ENCODE results near the gene ASB15. TPM values are rescaled to one million over a fixed set of nuclear protein-coding genes. Genes with fewer than 3 reads are reported as not detected.

The ASB15 gene
- total and polyA plus RNA-seq, 7 donors, result not detected

DNA sequence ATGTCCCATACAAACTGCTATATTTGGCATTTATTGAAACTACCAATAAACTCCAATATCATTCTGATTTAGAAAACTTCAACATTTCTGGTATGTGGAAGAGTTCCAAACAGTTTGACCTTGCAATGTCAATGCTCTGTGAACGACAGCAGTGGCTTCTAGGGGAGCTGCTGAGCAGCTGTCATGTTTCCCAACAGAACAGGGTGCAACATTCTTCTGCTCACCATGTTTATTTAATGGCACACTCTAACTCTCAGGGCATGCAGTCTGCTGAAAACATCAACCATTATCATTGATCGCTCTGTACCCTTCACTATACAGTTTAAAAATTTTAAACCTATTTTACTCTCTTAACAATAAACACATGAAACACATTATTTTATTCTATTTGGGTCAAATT is 79.9 kb downstream of the ASB15 start:
- Histone ChIP-seq H3K27me3 (no peaks in the 10 kb centered on the region), H3K9me3 (no peaks in the 10 kb centered on the region), H3K27ac (no peak overlapping the region), H3K4me3 (no peak overlapping the region), H3K36me3 (peaks cover 0 to 45% (median 0%) of the 10 kb centered on the region in 4 donors), H3K4me1 (peaks cover 0 to 4% (median under 1%) of the 10 kb centered on the region in 4 donors)
- WGBS, 2 donors, result 63 to 77% methylated on average over 2 of the region's 2 CpGs
- no peak for DNase-seq
- TF ChIP-seq, protein P1, sequence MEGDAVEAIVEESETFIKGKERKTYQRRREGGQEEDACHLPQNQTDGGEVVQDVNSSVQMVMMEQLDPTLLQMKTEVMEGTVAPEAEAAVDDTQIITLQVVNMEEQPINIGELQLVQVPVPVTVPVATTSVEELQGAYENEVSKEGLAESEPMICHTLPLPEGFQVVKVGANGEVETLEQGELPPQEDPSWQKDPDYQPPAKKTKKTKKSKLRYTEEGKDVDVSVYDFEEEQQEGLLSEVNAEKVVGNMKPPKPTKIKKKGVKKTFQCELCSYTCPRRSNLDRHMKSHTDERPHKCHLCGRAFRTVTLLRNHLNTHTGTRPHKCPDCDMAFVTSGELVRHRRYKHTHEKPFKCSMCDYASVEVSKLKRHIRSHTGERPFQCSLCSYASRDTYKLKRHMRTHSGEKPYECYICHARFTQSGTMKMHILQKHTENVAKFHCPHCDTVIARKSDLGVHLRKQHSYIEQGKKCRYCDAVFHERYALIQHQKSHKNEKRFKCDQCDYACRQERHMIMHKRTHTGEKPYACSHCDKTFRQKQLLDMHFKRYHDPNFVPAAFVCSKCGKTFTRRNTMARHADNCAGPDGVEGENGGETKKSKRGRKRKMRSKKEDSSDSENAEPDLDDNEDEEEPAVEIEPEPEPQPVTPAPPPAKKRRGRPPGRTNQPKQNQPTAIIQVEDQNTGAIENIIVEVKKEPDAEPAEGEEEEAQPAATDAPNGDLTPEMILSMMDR (IDR thresholded peaks at IDR 0.05), result no peak
- TF ChIP-seq POLR2AphosphoS5 (IDR thresholded peaks at IDR 0.05) (no peak), EP300 (IDR thresholded peaks at IDR 0.05) (no peak), POLR2A (IDR thresholded peaks at IDR 0.05) (no peak)
- intact Hi-C loops (cut with DNase I), result no loop called here

DNA sequence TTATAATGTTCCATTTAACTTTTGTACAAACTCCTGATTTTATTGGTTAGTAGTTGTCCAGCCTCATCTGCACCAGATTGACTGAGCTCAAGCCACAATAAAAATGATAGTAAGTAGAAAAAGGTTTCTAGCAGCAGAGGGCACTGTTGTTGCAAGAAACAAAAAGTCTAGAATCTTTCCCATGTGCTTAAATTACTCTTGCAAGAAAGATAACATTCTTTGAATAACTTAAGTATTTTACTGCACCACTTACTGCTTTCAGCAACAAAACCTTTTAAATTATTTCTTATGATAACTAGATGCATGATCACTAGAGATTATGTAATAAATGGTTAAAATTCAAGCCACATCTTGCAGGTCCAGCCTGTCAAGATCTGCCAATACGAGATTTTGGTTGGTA is 81.1 kb downstream of the ASB15 start:
- no peak overlapping the region for H3K4me3 ChIP-seq
- no peaks in the 10 kb centered on the region for H3K27me3 ChIP-seq
- no peak for DNase-seq
- no peaks in the 10 kb centered on the region for H3K9me3 ChIP-seq
- no peaks in the 10 kb centered on the region for H3K4me1 ChIP-seq
- H3K36me3 ChIP-seq, result peaks cover 0 to 54% (median 0%) of the 10 kb centered on the region in 4 donors
- TF ChIP-seq POLR2A (IDR thresholded peaks at IDR 0.05) (no peak), POLR2AphosphoS5 (IDR thresholded peaks at IDR 0.05) (no peak)
- TF ChIP-seq, protein P1 (IDR thresholded peaks at IDR 0.05), result peak in 3 of 4 experiments; percentile 10 to 36 (median 19)
- intact Hi-C loops (cut with DNase I), result loop anchor here (1.0 kb wide), 1 partner anchor 183 kb away; no protein-coding TSS in a partner anchor
- no peak overlapping the region for H3K27ac ChIP-seq
- 59 to 87% methylated on average over 1 of the region's 1 CpG for WGBS, 2 donors

DNA sequence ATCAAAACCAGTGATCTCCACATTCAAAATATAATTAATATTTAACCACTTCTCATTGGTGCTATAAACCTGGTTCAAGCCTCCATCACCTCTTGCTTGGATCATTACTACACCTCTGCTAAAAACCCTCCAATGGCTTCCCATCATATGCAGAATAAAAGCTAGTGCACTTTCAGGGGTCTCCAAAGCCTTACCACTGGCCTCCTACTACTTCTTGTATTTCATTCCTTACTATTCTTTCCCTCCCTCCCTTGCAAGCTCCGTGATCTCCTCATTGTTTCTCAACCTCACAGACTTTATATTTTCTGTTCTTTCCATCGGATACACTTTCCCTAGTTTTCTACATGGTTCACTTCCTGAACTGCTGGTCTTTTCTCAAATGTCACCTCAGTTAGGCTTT is 85.5 kb downstream of the ASB15 start:
- Histone ChIP-seq H3K4me3 (no peak overlapping the region), H3K27ac (no peak overlapping the region), H3K9me3 (no peaks in the 10 kb centered on the region), H3K4me1 (peaks cover 0 to 7% (median 2%) of the 10 kb centered on the region in 4 donors), H3K27me3 (no peaks in the 10 kb centered on the region), H3K36me3 (peaks cover 0 to 67% (median 2%) of the 10 kb centered on the region in 4 donors)
- TF ChIP-seq EP300 (IDR thresholded peaks at IDR 0.05), result no peak
- TF ChIP-seq POLR2AphosphoS5 (IDR thresholded peaks at IDR 0.05), result no peak
- TF ChIP-seq, protein P1 (IDR thresholded peaks at IDR 0.05), result no peak
- TF ChIP-seq POLR2A (IDR thresholded peaks at IDR 0.05), result no peak
- no peak for DNase-seq
- WGBS, 2 donors, result 95 to 98% methylated on average over 2 of the region's 2 CpGs
- intact Hi-C loops (cut with DNase I), result no loop called here

DNA sequence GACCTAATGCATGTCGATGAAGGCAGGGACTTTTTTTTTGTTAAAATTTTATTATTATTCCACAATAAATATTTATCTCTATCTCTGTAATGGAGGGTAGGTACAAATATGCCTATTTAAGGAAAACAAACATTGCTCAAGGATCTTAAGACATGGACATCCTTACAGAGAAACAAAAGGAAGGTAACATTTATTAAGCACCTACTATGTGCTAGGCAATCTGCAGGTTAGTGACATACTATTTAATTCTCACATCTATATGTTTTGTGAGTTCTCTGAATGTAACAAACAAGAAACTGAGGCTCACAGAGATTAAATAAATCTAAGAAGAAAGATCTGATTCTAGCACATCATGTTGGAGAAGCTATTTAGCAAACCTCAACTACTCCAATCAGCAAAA is 86.1 kb downstream of the ASB15 start:
- Histone ChIP-seq H3K4me3 (no peak overlapping the region), H3K36me3 (peaks cover 0 to 71% (median 7%) of the 10 kb centered on the region in 4 donors), H3K27me3 (no peaks in the 10 kb centered on the region), H3K4me1 (peaks cover 0 to 7% (median 2%) of the 10 kb centered on the region in 4 donors), H3K9me3 (no peaks in the 10 kb centered on the region), H3K27ac (no peak overlapping the region)
- intact Hi-C loops (cut with DNase I), result no loop called here
- TF ChIP-seq, protein P1 (IDR thresholded peaks at IDR 0.05), result no peak
- TF ChIP-seq EP300 (IDR thresholded peaks at IDR 0.05) (no peak), POLR2AphosphoS5 (IDR thresholded peaks at IDR 0.05) (no peak), POLR2A (IDR thresholded peaks at IDR 0.05) (no peak)
- no peak for DNase-seq
- 88 to 92% methylated on average over 1 of the region's 1 CpG for WGBS, 2 donors

Other genes starting within 250 kb of the ASB15 start
- under 1 TPM; 0.27 to 0.83 (median 0.69) TPM for gene IQUB, start 67.2 kb upstream of the ASB15 start, total RNA-seq
- under 1 TPM in 1 of 3 donors, not detected in 2; 0.10 TPM for gene IQUB, start 67.2 kb upstream of the ASB15 start, polyA plus RNA-seq
- gene NDUFA5, start 44.0 kb upstream of the ASB15 start, total RNA-seq, result 100 to 1,000 TPM in 1 of 4 donors, 10 to 100 TPM in 3; 60.4 to 112 (median 89.8) TPM
- gene NDUFA5, start 44.0 kb upstream of the ASB15 start, polyA plus RNA-seq, result 100 to 1,000 TPM in 2 of 3 donors, 10 to 100 TPM in 1; 55.6 to 211 (median 177) TPM
- gene LMOD2, start 54.0 kb downstream of the ASB15 start, total RNA-seq, result not detected
- gene LMOD2, start 54.0 kb downstream of the ASB15 start, polyA plus RNA-seq, result under 1 TPM in 2 of 3 donors, not detected in 1; 0.03 to 0.46 TPM
- 10 to 100 TPM; 32.4 to 45.3 (median 39.0) TPM for gene WASL, start 147.2 kb downstream of the ASB15 start, total RNA-seq
- 10 to 100 TPM; 33.0 to 80.5 (median 71.5) TPM for gene WASL, start 147.2 kb downstream of the ASB15 start, polyA plus RNA-seq
- gene HYAL4, start 243.3 kb downstream of the ASB15 start, total RNA-seq, result not detected
- gene HYAL4, start 243.3 kb downstream of the ASB15 start, polyA plus RNA-seq, result under 1 TPM in 1 of 3 donors, not detected in 2; 0.09 TPM

Measured in sigmoid colon (tissue), 7 donors.